ENCODE data around the gene SLC5A3.

DNA sequence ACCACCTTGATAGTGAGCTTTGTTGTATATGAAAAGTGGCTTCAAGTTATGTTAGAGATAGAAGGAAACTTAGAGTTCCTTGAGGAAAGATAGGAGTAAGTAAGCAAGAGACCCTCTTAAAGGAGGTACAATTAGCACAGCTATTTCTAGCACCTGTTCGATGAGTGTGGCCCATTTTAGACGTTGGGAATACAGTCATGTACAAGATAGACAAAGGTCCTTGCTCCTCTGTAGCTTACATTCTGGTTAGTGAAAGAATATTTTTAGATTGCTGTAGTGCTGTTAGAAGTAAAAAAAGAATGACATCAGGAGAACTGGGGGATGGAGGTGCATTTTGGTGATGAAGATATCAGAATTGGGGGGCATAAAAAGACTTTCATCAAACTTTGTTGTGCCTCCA, 47.5 kb downstream of the SLC5A3 start:
- TF ChIP-seq, protein P1, sequence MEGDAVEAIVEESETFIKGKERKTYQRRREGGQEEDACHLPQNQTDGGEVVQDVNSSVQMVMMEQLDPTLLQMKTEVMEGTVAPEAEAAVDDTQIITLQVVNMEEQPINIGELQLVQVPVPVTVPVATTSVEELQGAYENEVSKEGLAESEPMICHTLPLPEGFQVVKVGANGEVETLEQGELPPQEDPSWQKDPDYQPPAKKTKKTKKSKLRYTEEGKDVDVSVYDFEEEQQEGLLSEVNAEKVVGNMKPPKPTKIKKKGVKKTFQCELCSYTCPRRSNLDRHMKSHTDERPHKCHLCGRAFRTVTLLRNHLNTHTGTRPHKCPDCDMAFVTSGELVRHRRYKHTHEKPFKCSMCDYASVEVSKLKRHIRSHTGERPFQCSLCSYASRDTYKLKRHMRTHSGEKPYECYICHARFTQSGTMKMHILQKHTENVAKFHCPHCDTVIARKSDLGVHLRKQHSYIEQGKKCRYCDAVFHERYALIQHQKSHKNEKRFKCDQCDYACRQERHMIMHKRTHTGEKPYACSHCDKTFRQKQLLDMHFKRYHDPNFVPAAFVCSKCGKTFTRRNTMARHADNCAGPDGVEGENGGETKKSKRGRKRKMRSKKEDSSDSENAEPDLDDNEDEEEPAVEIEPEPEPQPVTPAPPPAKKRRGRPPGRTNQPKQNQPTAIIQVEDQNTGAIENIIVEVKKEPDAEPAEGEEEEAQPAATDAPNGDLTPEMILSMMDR (conservative IDR thresholded peaks at IDR 0.05; ENCODE audit: low read depth in 2 of 2): no peak
- TF ChIP-seq EZH2phosphoT487 (IDR thresholded peaks at IDR 0.05; ENCODE audit: unreplicated experiment) (no peak), POLR2AphosphoS5 (IDR thresholded peaks at IDR 0.05; ENCODE audit: low read depth) (no peak), EZH2 (IDR thresholded peaks at IDR 0.05; ENCODE audit: low read depth, unreplicated experiment) (no peak), ZNF331 (CRISPR knock-in tag; IDR thresholded peaks at IDR 0.05; ENCODE audit: low read depth) (no peak), CREB1 (CRISPR knock-in tag; IDR thresholded peaks at IDR 0.05; ENCODE audit: low read depth) (no peak)
- TF ChIP-seq, protein P2, sequence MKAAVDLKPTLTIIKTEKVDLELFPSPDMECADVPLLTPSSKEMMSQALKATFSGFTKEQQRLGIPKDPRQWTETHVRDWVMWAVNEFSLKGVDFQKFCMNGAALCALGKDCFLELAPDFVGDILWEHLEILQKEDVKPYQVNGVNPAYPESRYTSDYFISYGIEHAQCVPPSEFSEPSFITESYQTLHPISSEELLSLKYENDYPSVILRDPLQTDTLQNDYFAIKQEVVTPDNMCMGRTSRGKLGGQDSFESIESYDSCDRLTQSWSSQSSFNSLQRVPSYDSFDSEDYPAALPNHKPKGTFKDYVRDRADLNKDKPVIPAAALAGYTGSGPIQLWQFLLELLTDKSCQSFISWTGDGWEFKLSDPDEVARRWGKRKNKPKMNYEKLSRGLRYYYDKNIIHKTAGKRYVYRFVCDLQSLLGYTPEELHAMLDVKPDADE (IDR thresholded peaks at IDR 0.05): no peak

Measured in GM23338 (cell line).